Fibroblast of the aortic adventitia (primary cell): Measurements from ENCODE around the gene NPHP4. TPM values are rescaled to one million over a fixed set of nuclear protein-coding genes. Genes with fewer than 3 reads are reported as not detected.

Source experiments
- DNase-seq: peaks from one replicate; pipeline ENCODE4 v3.0.0-alpha.2; 2010; ENCODE audit warnings: low read depth
- H3K4me3 ChIP-seq: 2 replicates; pipeline ENCODE4 v1.5.1; 2011; ENCODE audit warnings: low read depth, mild to moderate bottlenecking, control low read depth, low read length, moderate library complexity
- total RNA-seq: library from RNA; depleted of rRNA; stranded (reverse); fragments of >200 nt; gene quantifications from 2 replicates; pipeline ENCODE4 v1.2.3, GENCODE V29; 2012; ENCODE audit warnings: low replicate concordance
- TF ChIP-seq, protein P1 (sequence below): IDR thresholded peaks from 2 replicates; pipeline ENCODE4 v1.5.1; 2011; ENCODE audit warnings: mild to moderate bottlenecking, low read length, control low read depth, inconsistent platforms; ENCODE audit not compliant: insufficient read depth

Gene NPHP4
- total RNA-seq, 1 donor, result 6.9 TPM

DNA sequence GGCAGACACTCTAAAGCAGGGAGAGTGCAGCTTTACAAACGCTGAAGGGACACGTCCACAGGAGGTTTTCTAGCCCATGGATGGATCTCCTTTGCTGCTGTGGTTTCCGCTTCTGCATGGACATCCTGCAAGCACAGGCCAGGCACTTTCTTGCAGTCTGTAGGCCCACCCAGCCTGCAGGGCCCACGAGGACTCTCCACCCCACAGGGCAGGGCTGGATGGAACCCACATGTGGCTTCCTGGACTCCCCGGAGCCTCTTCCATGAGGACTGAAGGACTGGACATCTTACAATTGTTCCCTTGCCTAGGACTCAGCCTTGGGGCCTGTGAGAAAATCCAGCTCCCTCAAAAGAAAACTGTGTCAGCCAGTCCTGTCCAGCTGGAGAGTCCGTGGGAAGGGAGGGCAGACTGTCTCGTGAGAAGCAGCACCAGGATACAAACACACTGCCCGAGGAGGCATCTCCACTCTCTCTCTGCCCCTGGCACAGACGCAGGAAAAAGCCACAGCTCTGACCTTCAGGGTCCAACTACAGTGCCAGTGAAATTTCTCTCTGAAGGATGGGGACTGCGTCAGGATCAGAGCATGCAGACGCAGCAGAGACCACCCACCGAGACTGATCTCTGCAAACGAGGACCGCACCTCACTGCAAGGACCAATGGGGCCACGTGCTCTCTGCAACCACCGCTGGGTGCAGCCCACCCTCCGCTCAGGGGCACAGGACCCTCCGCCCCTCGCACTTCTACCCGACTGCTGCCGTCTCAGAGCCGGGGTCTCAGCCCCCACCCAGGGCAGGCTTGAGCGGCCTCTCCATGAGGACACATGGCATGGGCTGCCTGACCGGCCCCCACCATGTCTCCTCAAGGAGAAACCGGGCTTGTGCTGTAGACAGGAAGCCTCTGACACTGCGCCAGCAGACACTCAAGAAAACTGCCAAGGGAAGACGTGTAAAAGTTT is 130.1 kb downstream of the NPHP4 start:
- TF ChIP-seq, protein P1, sequence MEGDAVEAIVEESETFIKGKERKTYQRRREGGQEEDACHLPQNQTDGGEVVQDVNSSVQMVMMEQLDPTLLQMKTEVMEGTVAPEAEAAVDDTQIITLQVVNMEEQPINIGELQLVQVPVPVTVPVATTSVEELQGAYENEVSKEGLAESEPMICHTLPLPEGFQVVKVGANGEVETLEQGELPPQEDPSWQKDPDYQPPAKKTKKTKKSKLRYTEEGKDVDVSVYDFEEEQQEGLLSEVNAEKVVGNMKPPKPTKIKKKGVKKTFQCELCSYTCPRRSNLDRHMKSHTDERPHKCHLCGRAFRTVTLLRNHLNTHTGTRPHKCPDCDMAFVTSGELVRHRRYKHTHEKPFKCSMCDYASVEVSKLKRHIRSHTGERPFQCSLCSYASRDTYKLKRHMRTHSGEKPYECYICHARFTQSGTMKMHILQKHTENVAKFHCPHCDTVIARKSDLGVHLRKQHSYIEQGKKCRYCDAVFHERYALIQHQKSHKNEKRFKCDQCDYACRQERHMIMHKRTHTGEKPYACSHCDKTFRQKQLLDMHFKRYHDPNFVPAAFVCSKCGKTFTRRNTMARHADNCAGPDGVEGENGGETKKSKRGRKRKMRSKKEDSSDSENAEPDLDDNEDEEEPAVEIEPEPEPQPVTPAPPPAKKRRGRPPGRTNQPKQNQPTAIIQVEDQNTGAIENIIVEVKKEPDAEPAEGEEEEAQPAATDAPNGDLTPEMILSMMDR, result no peak
- H3K4me3 ChIP-seq, result no peak overlapping the region
- DNase-seq, result no peak

DNA sequence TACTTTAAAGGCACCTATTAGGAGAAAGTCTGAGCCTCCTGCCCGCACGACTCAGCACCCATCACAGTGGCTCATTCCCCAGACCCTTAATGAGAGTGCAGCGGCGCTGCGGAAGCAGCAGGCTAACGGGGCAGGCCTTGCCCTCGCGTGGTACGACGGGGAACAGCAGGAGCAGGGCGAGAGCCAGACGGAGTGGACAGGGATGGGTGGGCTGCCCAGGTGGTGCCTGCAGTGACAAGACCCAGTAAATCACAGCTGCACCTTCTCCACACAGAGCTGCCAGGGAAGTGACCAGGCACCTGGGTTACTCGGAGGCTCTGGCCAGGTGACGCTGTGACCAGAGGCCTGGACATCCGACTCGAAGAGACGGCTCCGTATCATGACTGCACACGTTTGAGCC is 131.9 kb downstream of the NPHP4 start:
- TF ChIP-seq, protein P1, result no peak
- H3K4me3 ChIP-seq, result no peak overlapping the region
- no peak for DNase-seq

DNA sequence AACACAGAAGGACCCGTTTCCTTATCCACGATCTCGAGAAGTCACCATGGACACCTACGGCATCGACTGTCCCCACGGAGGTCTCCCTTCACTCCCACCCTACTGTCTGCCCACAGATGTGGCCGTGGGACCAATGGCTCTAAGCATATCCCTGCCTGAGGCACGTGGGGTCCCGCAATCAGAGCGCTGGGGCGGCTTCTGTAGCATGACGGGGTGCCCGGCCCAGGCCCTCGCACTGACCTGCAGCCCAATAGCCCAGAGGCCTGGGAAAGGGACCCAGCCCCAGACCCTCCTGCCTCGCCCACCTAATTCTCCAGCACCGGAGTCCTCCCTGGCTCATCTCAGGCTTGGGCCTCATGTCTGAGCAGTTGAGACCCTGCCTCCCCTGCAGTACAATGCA is 132.5 kb downstream of the NPHP4 start:
- TF ChIP-seq, protein P1, result no peak
- H3K4me3 ChIP-seq, result no peak overlapping the region
- DNase-seq, result no peak

DNA sequence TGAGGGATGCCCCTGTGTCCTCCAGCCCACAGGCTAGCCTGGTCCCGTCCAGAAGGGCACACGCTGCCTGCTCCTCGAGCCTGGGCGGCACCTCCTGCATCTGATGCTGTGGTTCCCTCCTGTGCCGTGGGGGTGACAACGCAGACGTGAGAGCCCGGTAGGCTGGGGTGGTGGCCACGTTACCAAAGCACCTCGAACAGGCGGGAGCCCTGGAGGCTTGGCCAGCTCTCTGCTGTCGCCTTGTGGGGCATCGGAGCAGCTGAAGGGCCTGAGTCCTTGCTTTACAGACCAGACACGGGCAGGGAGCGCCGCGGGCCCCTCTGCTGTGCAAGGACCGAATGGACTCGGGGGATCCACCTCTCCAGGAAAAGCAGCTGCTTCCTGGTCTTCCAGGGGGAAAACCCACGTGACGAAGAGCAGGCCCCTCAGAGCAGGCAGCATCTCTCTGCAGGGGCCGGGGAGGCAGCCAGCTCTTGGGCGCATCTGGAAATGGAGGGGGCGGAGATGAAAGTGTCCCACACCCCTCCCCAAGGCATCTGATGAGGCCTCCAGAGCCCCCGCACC is 133.3 kb downstream of the NPHP4 start:
- no peak for DNase-seq
- TF ChIP-seq, protein P1, result no peak
- no peak overlapping the region for H3K4me3 ChIP-seq

DNA sequence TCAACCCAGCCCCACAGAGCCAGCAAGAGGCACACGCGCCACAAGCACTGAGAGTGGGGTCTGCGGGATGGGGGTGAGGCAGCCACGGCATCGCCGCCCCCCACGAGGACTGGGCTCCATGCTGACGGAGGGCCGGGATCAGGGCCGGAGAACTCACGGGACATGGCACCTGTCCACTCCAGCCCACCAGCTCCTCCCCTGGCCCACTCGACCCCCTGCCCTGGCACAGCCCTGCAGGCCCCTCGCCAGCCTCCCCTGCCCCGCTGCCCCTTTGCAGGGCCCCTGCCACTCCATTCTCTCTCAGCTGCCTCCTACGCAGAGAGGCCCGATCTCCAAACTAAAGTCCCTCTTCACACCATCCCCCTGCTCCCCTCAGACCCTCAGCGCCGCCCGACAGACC is 134.0 kb downstream of the NPHP4 start:
- TF ChIP-seq, protein P1, result no peak
- no peak for DNase-seq
- no peak overlapping the region for H3K4me3 ChIP-seq

DNA sequence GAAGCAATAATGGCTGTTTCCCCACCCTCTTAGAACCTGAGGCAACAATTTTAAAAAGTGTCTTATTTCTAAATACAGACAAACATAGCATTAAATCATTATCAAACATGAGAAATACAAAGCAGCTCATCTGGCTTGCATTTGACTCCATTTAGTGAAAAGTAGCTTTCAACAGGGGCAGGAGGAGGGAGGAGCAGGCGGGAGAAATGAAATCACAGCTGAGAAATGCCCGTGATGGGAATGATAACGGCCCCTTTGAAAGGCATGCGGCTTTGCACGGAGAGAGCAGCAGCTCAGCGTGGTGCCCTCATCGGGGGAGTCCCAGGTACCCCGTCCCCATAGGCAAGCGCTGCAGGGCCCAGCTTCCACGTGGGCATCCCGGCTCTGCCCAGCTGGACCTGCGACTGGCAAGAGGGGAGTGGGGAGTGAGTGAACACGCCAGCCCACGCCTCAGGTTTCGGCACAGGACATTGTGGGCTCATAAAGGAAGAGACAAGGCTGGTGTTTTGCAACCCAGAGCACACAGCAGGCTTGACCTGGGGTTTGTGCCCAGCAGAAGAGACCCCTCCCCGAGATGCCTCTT is 134.6 kb downstream of the NPHP4 start:
- no peak for DNase-seq
- TF ChIP-seq, protein P1, result no peak
- H3K4me3 ChIP-seq, result no peak overlapping the region
